Measurements from ENCODE around the gene SALL4.

- TF ChIP-seq CTCF (conservative IDR thresholded peaks at IDR 0.05; ENCODE audit: low read length) (no peak), EZH2phosphoT487 (IDR thresholded peaks at IDR 0.05; ENCODE audit: borderline replicate concordance) (no peak)
Observed at GRCh38 chr20:51799401-51799860, 2.9 kb downstream of the SALL4 start.
